ENCODE measurements around the gene ITSN1.
A peak's percentile ranks its signal among the peaks of the same experiment; 100 is the strongest.
"Not testable (repeated sequence)": the region's sequence is repeated elsewhere in the genome, so short reads cannot be mapped to it uniquely, and the experiment has no call there.

ITSN1 gene

DNA sequence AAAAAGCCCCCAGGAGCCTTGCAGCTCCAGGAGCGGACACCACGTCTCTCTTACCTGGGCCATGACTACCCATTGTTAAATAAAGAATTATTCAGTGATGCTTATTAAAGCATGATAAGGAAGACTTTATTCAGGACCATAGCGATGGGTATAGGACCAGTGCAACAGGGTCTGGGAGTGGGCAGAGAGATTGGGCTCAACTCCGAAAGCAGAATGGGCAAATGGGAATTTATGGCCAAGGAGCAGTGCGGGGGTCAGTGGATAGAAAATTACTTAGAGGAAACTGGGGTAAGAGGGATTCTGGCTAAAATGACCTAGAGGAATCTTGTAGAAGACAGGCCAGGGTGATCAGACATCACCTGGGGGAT, 273.9 kb downstream of the ITSN1 start:
- H3K27me3 ChIP-seq = no peaks in the 10 kb centered on the region
- TF ChIP-seq, protein P1, sequence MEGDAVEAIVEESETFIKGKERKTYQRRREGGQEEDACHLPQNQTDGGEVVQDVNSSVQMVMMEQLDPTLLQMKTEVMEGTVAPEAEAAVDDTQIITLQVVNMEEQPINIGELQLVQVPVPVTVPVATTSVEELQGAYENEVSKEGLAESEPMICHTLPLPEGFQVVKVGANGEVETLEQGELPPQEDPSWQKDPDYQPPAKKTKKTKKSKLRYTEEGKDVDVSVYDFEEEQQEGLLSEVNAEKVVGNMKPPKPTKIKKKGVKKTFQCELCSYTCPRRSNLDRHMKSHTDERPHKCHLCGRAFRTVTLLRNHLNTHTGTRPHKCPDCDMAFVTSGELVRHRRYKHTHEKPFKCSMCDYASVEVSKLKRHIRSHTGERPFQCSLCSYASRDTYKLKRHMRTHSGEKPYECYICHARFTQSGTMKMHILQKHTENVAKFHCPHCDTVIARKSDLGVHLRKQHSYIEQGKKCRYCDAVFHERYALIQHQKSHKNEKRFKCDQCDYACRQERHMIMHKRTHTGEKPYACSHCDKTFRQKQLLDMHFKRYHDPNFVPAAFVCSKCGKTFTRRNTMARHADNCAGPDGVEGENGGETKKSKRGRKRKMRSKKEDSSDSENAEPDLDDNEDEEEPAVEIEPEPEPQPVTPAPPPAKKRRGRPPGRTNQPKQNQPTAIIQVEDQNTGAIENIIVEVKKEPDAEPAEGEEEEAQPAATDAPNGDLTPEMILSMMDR (IDR thresholded peaks at IDR 0.05) = no peak
- peaks cover 22% of the 10 kb centered on the region for H3K36me3 ChIP-seq
- no peak overlapping the region for H3K27ac ChIP-seq
- H3K4me1 ChIP-seq (ENCODE audit: control insufficient read depth in 1 of 2, insufficient read depth in 1 of 2, low read depth in 1 of 2, low read length in 1 of 2) = peaks cover 17 to 19% of the 10 kb centered on the region in 2 experiments
- H3K9me3 ChIP-seq = no peaks in the 10 kb centered on the region
- H3K4me3 ChIP-seq (ENCODE audit: low read depth in 1 of 2, low read length in 1 of 2) = peak overlapping the region; percentile 85 to 95

DNA sequence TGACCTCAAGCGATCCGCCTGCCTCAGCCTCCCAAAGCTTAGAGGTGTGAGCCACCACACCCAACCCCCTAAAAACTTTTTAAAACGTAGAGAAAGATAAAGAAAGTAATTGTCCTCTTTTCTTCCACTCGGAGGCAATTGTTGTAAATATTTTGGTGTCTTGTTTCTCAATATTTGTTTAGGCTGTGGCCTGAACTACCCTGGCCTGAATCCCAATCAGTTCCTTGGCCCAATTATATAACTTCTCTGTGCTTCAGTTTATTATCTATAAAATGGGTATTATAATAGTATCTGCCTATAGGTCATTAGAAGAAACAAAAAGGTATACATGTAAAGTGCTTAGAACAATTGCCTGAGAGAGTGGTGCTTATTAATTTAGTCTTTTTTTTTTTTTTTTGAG, 275.1 kb downstream of the ITSN1 start:
- TF ChIP-seq, protein P1 (IDR thresholded peaks at IDR 0.05) = no peak
- H3K36me3 ChIP-seq = peaks cover 14% of the 10 kb centered on the region
- H3K27me3 ChIP-seq = peaks cover 6% of the 10 kb centered on the region
- H3K9me3 ChIP-seq = no peaks in the 10 kb centered on the region
- H3K4me1 ChIP-seq (ENCODE audit: control insufficient read depth in 1 of 2, insufficient read depth in 1 of 2, low read depth in 1 of 2, low read length in 1 of 2) = peaks cover 17 to 19% of the 10 kb centered on the region in 2 experiments
- H3K27ac ChIP-seq = no peak overlapping the region
- no peak overlapping the region for H3K4me3 ChIP-seq (ENCODE audit: low read depth in 1 of 2, low read length in 1 of 2)

DNA sequence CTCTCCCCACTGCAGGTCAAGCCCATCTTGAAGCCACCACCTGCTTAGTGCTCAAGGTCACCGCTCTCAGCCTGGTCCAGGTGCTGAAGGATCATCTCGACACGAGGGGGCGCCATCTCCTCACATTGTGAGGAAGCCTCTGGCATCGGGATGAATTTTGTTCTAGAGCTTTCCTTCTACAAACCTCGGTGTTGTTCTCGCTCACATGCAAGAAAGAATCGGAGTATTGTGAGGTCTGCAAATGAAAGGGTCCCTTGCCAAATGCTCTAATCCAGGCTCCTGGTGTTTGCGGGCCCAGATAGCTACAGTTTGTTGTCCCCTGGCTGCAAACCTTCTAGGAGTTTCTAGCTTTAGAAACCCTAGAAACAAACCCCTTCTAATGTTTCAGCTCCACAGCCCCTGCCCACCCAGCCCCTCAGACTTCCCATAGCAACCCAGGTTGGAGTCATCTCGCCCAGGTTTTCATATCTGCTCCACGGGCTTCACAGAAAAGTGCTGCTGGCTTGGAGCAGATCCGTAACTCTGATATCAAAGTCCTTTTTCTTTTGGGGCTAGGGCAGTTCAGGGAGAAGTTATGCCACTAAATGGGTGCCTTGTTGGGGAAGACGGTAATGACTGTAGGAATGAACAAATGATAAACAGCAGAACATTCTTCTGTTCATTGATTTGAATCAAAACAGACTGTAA, 281.9 kb downstream of the ITSN1 start:
- Histone ChIP-seq H3K36me3 (no peaks in the 10 kb centered on the region), H3K9me3 (no peaks in the 10 kb centered on the region), H3K4me3 (ENCODE audit: low read depth in 1 of 2, low read length in 1 of 2) (no peak overlapping the region), H3K27ac (no peak overlapping the region), H3K27me3 (peaks cover 14% of the 10 kb centered on the region), H3K4me1 (ENCODE audit: control insufficient read depth in 1 of 2, insufficient read depth in 1 of 2, low read depth in 1 of 2, low read length in 1 of 2) (peaks cover 0 to 3% of the 10 kb centered on the region in 2 experiments)
- TF ChIP-seq, protein P1 (IDR thresholded peaks at IDR 0.05) = peak; percentile 85

DNA sequence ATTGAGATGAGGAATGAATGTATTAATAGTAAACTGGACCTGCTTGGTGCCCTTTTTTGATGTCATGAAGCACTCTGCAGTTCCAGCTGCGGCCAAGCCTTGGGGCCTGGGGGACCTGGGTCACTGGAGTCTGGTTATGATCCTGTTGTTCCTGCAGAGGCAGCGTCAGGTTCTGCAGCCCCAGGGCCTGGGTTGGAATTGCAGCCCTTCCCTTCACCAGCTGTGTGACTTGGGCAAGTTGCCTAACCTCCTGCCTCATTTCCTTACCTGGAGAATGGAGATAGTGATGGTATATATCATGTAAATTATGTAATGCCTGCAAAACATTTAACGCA, 282.4 kb downstream of the ITSN1 start:
- no peak overlapping the region for H3K27ac ChIP-seq
- H3K9me3 ChIP-seq = no peaks in the 10 kb centered on the region
- peaks cover 14% of the 10 kb centered on the region for H3K27me3 ChIP-seq
- TF ChIP-seq, protein P1 (IDR thresholded peaks at IDR 0.05) = no peak
- no peak overlapping the region for H3K4me3 ChIP-seq (ENCODE audit: low read depth in 1 of 2, low read length in 1 of 2)
- peaks cover 0 to 3% of the 10 kb centered on the region in 2 experiments for H3K4me1 ChIP-seq (ENCODE audit: control insufficient read depth in 1 of 2, insufficient read depth in 1 of 2, low read depth in 1 of 2, low read length in 1 of 2)
- no peaks in the 10 kb centered on the region for H3K36me3 ChIP-seq

DNA sequence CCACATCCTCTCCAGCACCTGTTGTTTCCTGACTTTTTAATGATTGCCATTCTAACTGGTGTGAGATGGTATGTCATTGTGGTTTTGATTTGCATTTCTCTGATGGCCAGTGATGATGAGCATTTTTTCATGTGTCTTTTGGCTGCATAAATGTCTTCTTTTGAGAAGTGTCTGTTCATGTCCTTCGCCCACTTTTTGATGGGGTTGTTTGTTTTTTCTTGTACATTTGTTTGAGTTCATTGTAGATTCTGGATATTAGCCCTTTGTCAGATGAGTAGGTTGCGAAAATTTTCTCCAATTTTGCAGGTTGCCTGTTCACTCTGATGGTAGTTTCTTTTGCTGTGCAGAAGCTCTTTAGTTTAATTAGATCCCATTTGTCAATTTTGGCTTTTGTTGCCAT, 283.9 kb downstream of the ITSN1 start:
- not testable (repeated sequence) for H3K9me3 ChIP-seq; H3K4me1 ChIP-seq (ENCODE audit: control insufficient read depth in 1 of 2, insufficient read depth in 1 of 2, low read depth in 1 of 2, low read length in 1 of 2); H3K4me3 ChIP-seq (ENCODE audit: low read depth in 1 of 2, low read length in 1 of 2); H3K27ac ChIP-seq; H3K36me3 ChIP-seq
- peaks cover 14% of the 10 kb centered on the region for H3K27me3 ChIP-seq

DNA sequence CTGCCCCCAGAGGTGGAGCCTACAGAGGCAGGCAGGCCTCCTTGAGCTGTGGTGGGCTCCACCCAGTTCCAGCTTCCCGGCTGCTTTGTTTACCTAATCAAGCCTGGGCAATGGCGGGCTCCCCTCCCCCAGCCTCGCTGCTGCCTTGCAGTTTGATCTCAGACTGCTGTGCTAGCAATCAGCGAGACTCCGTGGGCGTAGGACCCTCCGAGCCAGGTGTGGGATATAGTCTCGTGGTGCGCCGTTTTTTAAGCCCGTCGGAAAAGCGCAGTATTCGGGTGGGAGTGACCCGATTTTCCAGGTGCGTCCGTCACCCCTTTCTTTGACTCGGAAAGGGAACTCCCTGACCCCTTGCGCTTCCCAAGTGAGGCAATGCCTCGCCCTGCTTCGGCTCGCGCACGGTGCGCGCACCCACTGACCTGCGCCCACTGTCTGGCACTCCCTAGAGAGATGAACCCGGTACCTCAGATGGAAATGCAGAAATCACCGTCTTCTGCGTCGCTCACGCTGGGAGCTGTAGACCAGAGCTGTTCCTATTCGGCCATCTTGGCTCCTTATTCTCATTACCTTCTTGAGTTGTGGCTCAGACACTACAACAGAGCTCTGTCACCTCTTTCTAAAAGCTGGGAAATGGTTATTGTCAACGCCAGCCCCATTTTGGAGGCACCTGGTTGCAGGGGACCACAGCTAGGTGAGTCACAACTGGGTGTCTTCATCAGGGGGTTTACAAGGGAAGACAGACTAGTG, 288.9 kb downstream of the ITSN1 start:
- H3K27me3 ChIP-seq = not testable (repeated sequence)

More for the DNA sequence above, 288.9 kb downstream of the ITSN1 start:
- not testable (repeated sequence) for H3K36me3 ChIP-seq, H3K9me3 ChIP-seq
- H3K4me1 ChIP-seq (ENCODE audit: control insufficient read depth in 1 of 2, insufficient read depth in 1 of 2, low read depth in 1 of 2, low read length in 1 of 2) = peaks cover 13 to 15% of the 10 kb centered on the region in 2 experiments
- H3K4me3 ChIP-seq (ENCODE audit: low read depth in 1 of 2, low read length in 1 of 2) = peak overlapping the region; percentile 57 to 62
- H3K27ac ChIP-seq = peak overlapping the region; percentile 32
